ENCODE results near the gene WDFY4. TPM values are rescaled to one million over a fixed set of nuclear protein-coding genes. Genes with fewer than 3 reads are reported as not detected.

Gene WDFY4
- total and polyA plus RNA-seq, 5 donors: 0.57 to 4.4 (median 2.4) TPM

GRCh38 chr10:48692748-48693147 lies 8.1 kb downstream of the WDFY4 start:
- no peak overlapping the region for H3K27ac ChIP-seq (ENCODE audit: low read length)
- WGBS: 86% methylated on average over 4 of the region's 4 CpGs
- ATAC-seq (no peak), DNase-seq (no peak)
- no peaks in the 10 kb centered on the region for H3K9me3 ChIP-seq (ENCODE audit: control insufficient read depth, low read length)
- no peaks in the 10 kb centered on the region for H3K27me3 ChIP-seq (ENCODE audit: control insufficient read depth, insufficient read depth)
- no peak overlapping the region for H3K4me3 ChIP-seq (ENCODE audit: low read length)
- intact Hi-C loops (cut with DNase I): no loop called here
- no peaks in the 10 kb centered on the region for H3K4me1 ChIP-seq (ENCODE audit: control insufficient read depth, insufficient read depth, low read length)

GRCh38 chr10:48693206-48693605 lies 8.5 kb downstream of the WDFY4 start:
- Histone ChIP-seq H3K27ac (ENCODE audit: low read length) (no peak overlapping the region), H3K4me1 (ENCODE audit: control insufficient read depth, insufficient read depth, low read length) (no peaks in the 10 kb centered on the region), H3K27me3 (ENCODE audit: control insufficient read depth, insufficient read depth) (no peaks in the 10 kb centered on the region), H3K4me3 (ENCODE audit: low read length) (no peak overlapping the region), H3K9me3 (ENCODE audit: control insufficient read depth, low read length) (no peaks in the 10 kb centered on the region)
- no peak for ATAC-seq
- 68% methylated on average over 4 of the region's 4 CpGs for WGBS
- intact Hi-C loops (cut with DNase I): no loop called here
- no peak for DNase-seq

- intact Hi-C loops (cut with DNase I): no loop called here
- 88% methylated on average over 7 of the region's 7 CpGs for WGBS
- Histone ChIP-seq H3K27me3 (ENCODE audit: control insufficient read depth, insufficient read depth) (no peaks in the 10 kb centered on the region), H3K9me3 (ENCODE audit: control insufficient read depth, low read length) (no peaks in the 10 kb centered on the region), H3K4me3 (ENCODE audit: low read length) (no peak overlapping the region), H3K27ac (ENCODE audit: low read length) (no peak overlapping the region), H3K4me1 (ENCODE audit: control insufficient read depth, insufficient read depth, low read length) (no peaks in the 10 kb centered on the region)
- ATAC-seq: no peak
- no peak for DNase-seq
These were observed 9.8 kb downstream of the WDFY4 start for GRCh38 chr10:48694371-48695030.

- 89% methylated on average over 13 of the region's 13 CpGs for WGBS
These were observed 11.2 kb downstream of the WDFY4 start for GRCh38 chr10:48695636-48696534.

GRCh38 chr10:48696535-48696873 lies 11.8 kb downstream of the WDFY4 start:
- ATAC-seq: no peak
- no peaks in the 10 kb centered on the region for H3K27me3 ChIP-seq (ENCODE audit: control insufficient read depth, insufficient read depth)
- no peak overlapping the region for H3K4me3 ChIP-seq (ENCODE audit: low read length)
- DNase-seq: no peak
- intact Hi-C loops (cut with DNase I): no loop called here
- H3K4me1 ChIP-seq (ENCODE audit: control insufficient read depth, insufficient read depth, low read length): no peaks in the 10 kb centered on the region
- no peak overlapping the region for H3K27ac ChIP-seq (ENCODE audit: low read length)
- H3K9me3 ChIP-seq (ENCODE audit: control insufficient read depth, low read length): no peaks in the 10 kb centered on the region
- 92% methylated on average over 4 of the region's 4 CpGs for WGBS

More at GRCh38 chr10:48695636-48696534, 11.2 kb downstream of the WDFY4 start:
- intact Hi-C loops (cut with DNase I): no loop called here
- DNase-seq: no peak
- Histone ChIP-seq H3K4me3 (ENCODE audit: low read length) (no peak overlapping the region), H3K27ac (ENCODE audit: low read length) (no peak overlapping the region), H3K4me1 (ENCODE audit: control insufficient read depth, insufficient read depth, low read length) (no peaks in the 10 kb centered on the region), H3K27me3 (ENCODE audit: control insufficient read depth, insufficient read depth) (no peaks in the 10 kb centered on the region), H3K9me3 (ENCODE audit: control insufficient read depth, low read length) (no peaks in the 10 kb centered on the region)
- no peak for ATAC-seq

- WGBS: 83% methylated on average over 5 of the region's 5 CpGs
- H3K27ac ChIP-seq (ENCODE audit: low read length): no peak overlapping the region
- intact Hi-C loops (cut with DNase I): no loop called here
- ATAC-seq: no peak
- DNase-seq: no peak
- no peaks in the 10 kb centered on the region for H3K4me1 ChIP-seq (ENCODE audit: control insufficient read depth, insufficient read depth, low read length)
- no peaks in the 10 kb centered on the region for H3K9me3 ChIP-seq (ENCODE audit: control insufficient read depth, low read length)
- H3K4me3 ChIP-seq (ENCODE audit: low read length): no peak overlapping the region
- H3K27me3 ChIP-seq (ENCODE audit: control insufficient read depth, insufficient read depth): no peaks in the 10 kb centered on the region
These were observed 12.4 kb downstream of the WDFY4 start for GRCh38 chr10:48697091-48697490.

- H3K27me3 ChIP-seq (ENCODE audit: control insufficient read depth, insufficient read depth): no peaks in the 10 kb centered on the region
- peak overlapping the region; percentile 28 for H3K27ac ChIP-seq (ENCODE audit: low read length)
- no peak for DNase-seq
- intact Hi-C loops (cut with DNase I): no loop called here
- peak; percentile 33 to 57 for ATAC-seq
- no peaks in the 10 kb centered on the region for H3K9me3 ChIP-seq (ENCODE audit: control insufficient read depth, low read length)
- no peak overlapping the region for H3K4me3 ChIP-seq (ENCODE audit: low read length)
- no peaks in the 10 kb centered on the region for H3K4me1 ChIP-seq (ENCODE audit: control insufficient read depth, insufficient read depth, low read length)
- 74% methylated on average over 19 of the region's 19 CpGs for WGBS
These were observed 13.4 kb downstream of the WDFY4 start for GRCh38 chr10:48697821-48698764.

GRCh38 chr10:48699011-48699627 lies 14.4 kb downstream of the WDFY4 start:
- ATAC-seq: no peak
- Histone ChIP-seq H3K27ac (ENCODE audit: low read length) (no peak overlapping the region), H3K4me1 (ENCODE audit: control insufficient read depth, insufficient read depth, low read length) (no peaks in the 10 kb centered on the region), H3K9me3 (ENCODE audit: control insufficient read depth, low read length) (no peaks in the 10 kb centered on the region), H3K4me3 (ENCODE audit: low read length) (no peak overlapping the region), H3K27me3 (ENCODE audit: control insufficient read depth, insufficient read depth) (no peaks in the 10 kb centered on the region)
- no peak for DNase-seq
- WGBS: 77% methylated on average over 8 of the region's 8 CpGs
- intact Hi-C loops (cut with DNase I): no loop called here

- 72% methylated on average over 2 of the region's 2 CpGs for WGBS
- intact Hi-C loops (cut with DNase I): no loop called here
- H3K4me3 ChIP-seq (ENCODE audit: low read length): no peak overlapping the region
- no peak for DNase-seq
- H3K27me3 ChIP-seq (ENCODE audit: control insufficient read depth, insufficient read depth): no peaks in the 10 kb centered on the region
- H3K4me1 ChIP-seq (ENCODE audit: control insufficient read depth, insufficient read depth, low read length): no peaks in the 10 kb centered on the region
- no peaks in the 10 kb centered on the region for H3K9me3 ChIP-seq (ENCODE audit: control insufficient read depth, low read length)
- no peak for ATAC-seq
- H3K27ac ChIP-seq (ENCODE audit: low read length): no peak overlapping the region
These were observed 15.4 kb downstream of the WDFY4 start for GRCh38 chr10:48700071-48700470.

GRCh38 chr10:48700493-48700892 lies 15.8 kb downstream of the WDFY4 start:
- Histone ChIP-seq H3K9me3 (ENCODE audit: control insufficient read depth, low read length) (no peaks in the 10 kb centered on the region), H3K27me3 (ENCODE audit: control insufficient read depth, insufficient read depth) (no peaks in the 10 kb centered on the region), H3K4me1 (ENCODE audit: control insufficient read depth, insufficient read depth, low read length) (no peaks in the 10 kb centered on the region), H3K4me3 (ENCODE audit: low read length) (no peak overlapping the region), H3K27ac (ENCODE audit: low read length) (no peak overlapping the region)
- intact Hi-C loops (cut with DNase I): no loop called here
- ATAC-seq (no peak), DNase-seq (no peak)
- WGBS: 88% methylated on average over 9 of the region's 9 CpGs
